Esophagus squamous epithelium (tissue), 4 donors: ENCODE data around the gene DAB1.

Experiments
- POLR2A ChIP-seq, 4 donors: fragments of 450-650 bp; IDR thresholded peaks; one replicate each; pipeline ENCODE4 v1.6.1; 2017; ENCODE audit warnings: antibody characterized with exemption in 4 of 4, mild to moderate bottlenecking in 4 of 4, moderate library complexity in 3 of 4
- TF ChIP-seq, protein P1 (sequence below), 6 experiments: fragments of 450-650 bp in 4 of 6; fragments of 200-600 bp in 2 of 6; sonication (generic) in 2 of 6; IDR thresholded peaks; one replicate each; pipeline ENCODE4 v1.5.1; 2016 to 2019; ENCODE audit warnings: antibody characterized with exemption in 6 of 6, mild to moderate bottlenecking in 4 of 6, moderate library complexity in 4 of 6

GRCh38 chr1:57102561-57103326 lies 321.1 kb downstream of the DAB1 start:
- TF ChIP-seq, protein P1, sequence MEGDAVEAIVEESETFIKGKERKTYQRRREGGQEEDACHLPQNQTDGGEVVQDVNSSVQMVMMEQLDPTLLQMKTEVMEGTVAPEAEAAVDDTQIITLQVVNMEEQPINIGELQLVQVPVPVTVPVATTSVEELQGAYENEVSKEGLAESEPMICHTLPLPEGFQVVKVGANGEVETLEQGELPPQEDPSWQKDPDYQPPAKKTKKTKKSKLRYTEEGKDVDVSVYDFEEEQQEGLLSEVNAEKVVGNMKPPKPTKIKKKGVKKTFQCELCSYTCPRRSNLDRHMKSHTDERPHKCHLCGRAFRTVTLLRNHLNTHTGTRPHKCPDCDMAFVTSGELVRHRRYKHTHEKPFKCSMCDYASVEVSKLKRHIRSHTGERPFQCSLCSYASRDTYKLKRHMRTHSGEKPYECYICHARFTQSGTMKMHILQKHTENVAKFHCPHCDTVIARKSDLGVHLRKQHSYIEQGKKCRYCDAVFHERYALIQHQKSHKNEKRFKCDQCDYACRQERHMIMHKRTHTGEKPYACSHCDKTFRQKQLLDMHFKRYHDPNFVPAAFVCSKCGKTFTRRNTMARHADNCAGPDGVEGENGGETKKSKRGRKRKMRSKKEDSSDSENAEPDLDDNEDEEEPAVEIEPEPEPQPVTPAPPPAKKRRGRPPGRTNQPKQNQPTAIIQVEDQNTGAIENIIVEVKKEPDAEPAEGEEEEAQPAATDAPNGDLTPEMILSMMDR (IDR thresholded peaks at IDR 0.05), result no peak
- no peak for TF ChIP-seq POLR2A (IDR thresholded peaks at IDR 0.05)
